Stimulated activated CD4-positive, alpha-beta T cell treated with anti-CD3 and anti-CD28 coated beads, Interleukin-15, amount 100 ng/mL, for 48 hours (primary cell): ENCODE results near the gene SLC20A1.

Experiments used
- DNase-seq, 2 donors: peaks; one replicate each; pipeline ENCODE4 v3.0.0-alpha.2; 2020; ENCODE audit warnings: low read depth in 2 of 2

SLC20A1 gene

GRCh38 chr2:112709703-112710102 lies 64.0 kb downstream of the SLC20A1 start:
- no peak for DNase-seq

- no peak for DNase-seq
These were observed 65.4 kb downstream of the SLC20A1 start for GRCh38 chr2:112710956-112711750.

- no peak for DNase-seq
These were observed 66.7 kb downstream of the SLC20A1 start for GRCh38 chr2:112712465-112712864.

GRCh38 chr2:112712903-112713584 lies 67.3 kb downstream of the SLC20A1 start:
- DNase-seq = peak; percentile 48 to 76
